ENCODE measurements around the gene CNTN1.

Gene CNTN1

DNA sequence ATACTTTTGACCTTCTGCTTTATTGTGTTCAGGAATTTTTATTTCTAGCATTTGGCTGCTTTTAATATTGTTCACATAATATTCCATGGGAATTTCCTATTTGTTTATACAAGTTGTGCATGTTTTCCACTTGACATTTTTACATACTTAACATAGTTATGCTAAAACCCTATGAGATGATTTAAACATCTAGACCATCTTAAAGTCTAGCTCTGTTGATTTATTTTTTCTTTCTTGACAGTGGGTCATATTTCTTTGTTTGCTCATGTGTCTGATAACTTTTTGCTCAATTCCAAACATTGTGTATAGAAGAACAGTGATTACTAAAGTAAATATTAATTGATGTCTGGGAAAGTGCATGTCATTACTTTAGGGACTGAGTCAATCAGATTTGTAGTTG, 293.8 kb downstream of the CNTN1 start:
- TF ChIP-seq TARDBP (IDR thresholded peaks at IDR 0.05) (no peak), ZNF384 (IDR thresholded peaks at IDR 0.05) (no peak), NFRKB (IDR thresholded peaks at IDR 0.05) (no peak), ARNT (IDR thresholded peaks at IDR 0.05) (no peak), L3MBTL2 (conservative IDR thresholded peaks at IDR 0.05) (no peak), FOXK2 (IDR thresholded peaks at IDR 0.05) (no peak)
- ChIA-PET POLR2A (no interaction called here), CTCF (no interaction called here)
- DNase-seq (ENCODE audit: extremely low spot score), result no peak

DNA sequence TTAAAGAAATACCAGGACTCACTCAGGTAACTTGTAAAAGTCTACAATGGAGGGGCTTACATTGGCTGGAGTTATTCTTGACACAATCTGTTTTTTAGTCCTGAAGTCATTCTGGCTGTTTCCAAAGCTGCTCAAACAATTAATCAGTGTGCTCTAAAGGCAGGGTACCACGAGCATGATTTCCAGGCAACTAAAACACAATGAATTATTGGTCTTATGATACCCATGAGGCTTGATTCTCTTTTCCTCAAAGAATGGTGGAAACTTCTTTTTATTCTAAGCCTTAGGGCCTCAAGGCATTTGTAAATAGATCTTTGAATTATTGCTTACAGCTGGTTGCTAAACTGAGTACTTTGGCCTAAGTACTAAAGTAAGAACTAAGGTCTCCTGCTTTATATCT, 296.1 kb downstream of the CNTN1 start:
- DNase-seq (ENCODE audit: extremely low spot score), result no peak
- ChIA-PET CTCF (no interaction called here), POLR2A (no interaction called here)
- TF ChIP-seq TARDBP (IDR thresholded peaks at IDR 0.05) (no peak), SP1 (IDR thresholded peaks at IDR 0.05) (no peak), SUZ12 (IDR thresholded peaks at IDR 0.05) (no peak), NFRKB (IDR thresholded peaks at IDR 0.05) (no peak), ELF4 (IDR thresholded peaks at IDR 0.05) (no peak), L3MBTL2 (conservative IDR thresholded peaks at IDR 0.05) (no peak), ZNF384 (IDR thresholded peaks at IDR 0.05) (no peak), FOXM1 (IDR thresholded peaks at IDR 0.05; ENCODE audit: borderline replicate concordance) (no peak), BHLHE40 (IDR thresholded peaks at IDR 0.05; ENCODE audit: borderline replicate concordance) (no peak)

DNA sequence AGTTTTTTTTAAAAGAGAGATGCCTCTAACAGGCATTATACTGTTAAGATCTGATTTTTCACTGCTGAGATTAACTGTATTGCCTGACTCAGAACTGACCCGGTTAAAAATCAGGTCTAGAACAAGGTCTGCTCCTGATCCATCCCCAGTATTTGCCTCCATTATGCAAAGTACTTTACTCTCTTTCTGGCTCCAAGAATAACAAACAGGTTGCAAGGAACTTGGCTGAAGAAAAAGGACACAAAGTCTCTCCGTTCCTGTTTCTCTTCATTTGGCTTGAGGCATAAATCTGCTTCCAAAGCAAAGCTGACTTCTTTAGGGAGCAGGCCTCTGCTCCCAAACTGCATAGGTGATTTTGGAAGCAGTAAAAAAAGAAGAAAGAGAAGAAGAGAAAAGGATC, 296.6 kb downstream of the CNTN1 start:
- no peak for TF ChIP-seq FOXA1 (IDR thresholded peaks at IDR 0.05)
- TF ChIP-seq NFRKB (IDR thresholded peaks at IDR 0.05), result no peak
- no peak for TF ChIP-seq ELF4 (IDR thresholded peaks at IDR 0.05)
- TF ChIP-seq FOXM1 (IDR thresholded peaks at IDR 0.05; ENCODE audit: borderline replicate concordance), result no peak
- no peak for TF ChIP-seq FOXK2 (IDR thresholded peaks at IDR 0.05)
- TF ChIP-seq SP1 (IDR thresholded peaks at IDR 0.05), result no peak
- TF ChIP-seq L3MBTL2 (conservative IDR thresholded peaks at IDR 0.05), result no peak

DNA sequence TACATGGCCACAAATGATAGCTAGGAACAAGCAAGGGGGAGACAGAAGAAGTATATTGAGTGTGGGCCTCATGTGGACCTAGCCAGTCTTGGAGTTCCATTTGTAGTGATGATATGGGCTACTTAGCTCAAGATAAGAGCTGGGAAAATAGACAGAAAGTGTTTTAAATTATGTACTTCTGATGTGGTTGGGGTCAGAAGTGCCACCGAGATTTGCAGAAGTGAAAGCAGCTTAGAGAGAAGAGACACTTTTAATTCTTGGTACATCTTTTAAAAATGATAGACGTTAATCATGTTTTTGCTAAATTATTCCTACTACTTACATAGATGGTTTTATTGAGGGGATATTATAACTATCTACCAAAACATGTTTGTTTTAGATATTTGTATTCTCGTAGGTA, 297.5 kb downstream of the CNTN1 start:
- ChIA-PET POLR2A (no interaction called here), CTCF (no interaction called here)
- no peak for DNase-seq (ENCODE audit: extremely low spot score)
- TF ChIP-seq, protein P1, sequence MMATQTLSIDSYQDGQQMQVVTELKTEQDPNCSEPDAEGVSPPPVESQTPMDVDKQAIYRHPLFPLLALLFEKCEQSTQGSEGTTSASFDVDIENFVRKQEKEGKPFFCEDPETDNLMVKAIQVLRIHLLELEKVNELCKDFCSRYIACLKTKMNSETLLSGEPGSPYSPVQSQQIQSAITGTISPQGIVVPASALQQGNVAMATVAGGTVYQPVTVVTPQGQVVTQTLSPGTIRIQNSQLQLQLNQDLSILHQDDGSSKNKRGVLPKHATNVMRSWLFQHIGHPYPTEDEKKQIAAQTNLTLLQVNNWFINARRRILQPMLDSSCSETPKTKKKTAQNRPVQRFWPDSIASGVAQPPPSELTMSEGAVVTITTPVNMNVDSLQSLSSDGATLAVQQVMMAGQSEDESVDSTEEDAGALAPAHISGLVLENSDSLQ (IDR thresholded peaks at IDR 0.05), result no peak
- no peak for TF ChIP-seq HDGF (IDR thresholded peaks at IDR 0.05; ENCODE audit: borderline replicate concordance)
- TF ChIP-seq BHLHE40 (IDR thresholded peaks at IDR 0.05; ENCODE audit: borderline replicate concordance), result no peak
- no peak for TF ChIP-seq L3MBTL2 (conservative IDR thresholded peaks at IDR 0.05)
- no peak for TF ChIP-seq NFRKB (IDR thresholded peaks at IDR 0.05)
- TF ChIP-seq SUZ12 (IDR thresholded peaks at IDR 0.05), result no peak
- TF ChIP-seq LEF1 (IDR thresholded peaks at IDR 0.05; ENCODE audit: borderline replicate concordance), result no peak
- no peak for TF ChIP-seq FOXM1 (IDR thresholded peaks at IDR 0.05; ENCODE audit: borderline replicate concordance)
- TF ChIP-seq SP1 (IDR thresholded peaks at IDR 0.05), result no peak
- no peak for TF ChIP-seq ELF4 (IDR thresholded peaks at IDR 0.05)
- no peak for TF ChIP-seq ZNF384 (IDR thresholded peaks at IDR 0.05)
- no peak for TF ChIP-seq CTBP1 (IDR thresholded peaks at IDR 0.05; ENCODE audit: borderline replicate concordance)
- no peak for TF ChIP-seq TARDBP (IDR thresholded peaks at IDR 0.05)
- no peak for TF ChIP-seq FOXA1 (IDR thresholded peaks at IDR 0.05)
- no peak for TF ChIP-seq FOXK2 (IDR thresholded peaks at IDR 0.05)
- no peak for TF ChIP-seq ARNT (IDR thresholded peaks at IDR 0.05)

More for the DNA sequence above, 296.6 kb downstream of the CNTN1 start:
- CTCF ChIA-PET, result no interaction called here
- POLR2A ChIA-PET, result no interaction called here
- DNase-seq (ENCODE audit: extremely low spot score), result no peak

DNA sequence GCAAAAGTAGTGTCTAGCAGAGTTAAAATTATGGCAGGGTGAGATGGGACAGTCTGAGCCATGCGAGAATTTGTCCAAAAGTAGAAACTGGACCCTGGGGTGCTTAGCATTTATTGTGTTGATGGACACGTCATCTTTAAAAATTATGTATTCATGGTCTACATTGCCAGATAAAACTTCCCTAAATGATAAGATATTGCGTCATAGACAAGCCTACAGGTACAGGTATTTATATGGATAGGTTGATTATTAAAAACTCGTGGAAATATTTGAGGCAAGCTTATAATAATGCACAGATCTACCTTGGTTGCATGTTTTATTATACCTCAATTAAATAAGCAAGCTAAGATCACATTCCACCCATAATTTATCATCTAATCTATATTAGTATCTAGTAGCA, 299.9 kb downstream of the CNTN1 start:
- POLR2A ChIA-PET, result no interaction called here
- CTCF ChIA-PET, result no interaction called here
- no peak for DNase-seq (ENCODE audit: extremely low spot score)
- TF ChIP-seq NFRKB (IDR thresholded peaks at IDR 0.05), result no peak
- no peak for TF ChIP-seq FOXM1 (IDR thresholded peaks at IDR 0.05; ENCODE audit: borderline replicate concordance)

DNA sequence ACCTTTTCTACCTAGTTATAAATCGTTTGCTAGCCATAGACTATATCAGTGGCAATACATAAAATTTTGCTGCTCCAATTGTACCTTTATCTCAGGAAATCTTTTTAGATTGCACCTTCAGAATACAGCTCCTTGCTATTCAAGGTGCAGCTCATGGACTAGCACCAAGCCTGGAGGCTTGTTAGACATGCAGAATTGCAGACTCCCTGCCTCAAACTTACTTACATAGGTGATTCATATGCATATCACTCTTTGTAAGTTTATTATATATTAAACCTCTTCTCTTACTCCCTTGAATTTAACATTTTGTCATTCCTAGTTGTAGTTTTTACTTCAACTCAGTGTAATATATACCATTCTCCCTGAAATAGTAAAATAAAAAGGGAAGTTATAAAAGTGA, 300.4 kb downstream of the CNTN1 start:
- ChIA-PET CTCF (no interaction called here), POLR2A (no interaction called here)
- TF ChIP-seq HDGF (IDR thresholded peaks at IDR 0.05; ENCODE audit: borderline replicate concordance) (no peak), FOXM1 (IDR thresholded peaks at IDR 0.05; ENCODE audit: borderline replicate concordance) (no peak), LEF1 (IDR thresholded peaks at IDR 0.05; ENCODE audit: borderline replicate concordance) (no peak), L3MBTL2 (conservative IDR thresholded peaks at IDR 0.05) (no peak), BHLHE40 (IDR thresholded peaks at IDR 0.05; ENCODE audit: borderline replicate concordance) (no peak), FOXK2 (IDR thresholded peaks at IDR 0.05) (no peak)
- no peak for DNase-seq (ENCODE audit: extremely low spot score)

DNA sequence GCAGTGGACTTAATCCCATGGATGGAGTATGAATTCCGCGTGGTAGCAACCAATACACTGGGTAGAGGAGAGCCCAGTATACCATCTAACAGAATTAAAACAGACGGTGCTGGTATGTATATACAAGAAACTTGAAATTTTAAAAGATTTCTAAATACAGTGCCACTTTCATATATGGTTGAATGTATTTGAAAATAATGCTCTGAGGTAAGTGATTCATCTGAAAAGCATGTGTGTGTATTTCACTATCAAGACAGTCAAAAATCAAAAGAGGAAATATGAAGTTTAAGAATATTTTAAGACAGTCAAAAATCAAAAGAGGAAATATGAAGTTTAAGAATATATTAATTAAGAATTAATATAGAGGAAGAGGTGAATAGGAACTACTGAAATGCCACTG, 300.9 kb downstream of the CNTN1 start:
- CTCF ChIA-PET, result no interaction called here
- POLR2A ChIA-PET, result no interaction called here
- TF ChIP-seq FOXM1 (IDR thresholded peaks at IDR 0.05; ENCODE audit: borderline replicate concordance) (no peak), ELF4 (IDR thresholded peaks at IDR 0.05) (no peak), HDGF (IDR thresholded peaks at IDR 0.05; ENCODE audit: borderline replicate concordance) (no peak), ZNF384 (IDR thresholded peaks at IDR 0.05) (no peak), CTBP1 (IDR thresholded peaks at IDR 0.05; ENCODE audit: borderline replicate concordance) (no peak), TARDBP (IDR thresholded peaks at IDR 0.05) (no peak), FOXA1 (IDR thresholded peaks at IDR 0.05) (no peak), ARNT (IDR thresholded peaks at IDR 0.05) (no peak), NFRKB (IDR thresholded peaks at IDR 0.05) (no peak), SP1 (IDR thresholded peaks at IDR 0.05) (no peak), LEF1 (IDR thresholded peaks at IDR 0.05; ENCODE audit: borderline replicate concordance) (no peak), SUZ12 (IDR thresholded peaks at IDR 0.05) (no peak), FOXK2 (IDR thresholded peaks at IDR 0.05) (no peak), L3MBTL2 (conservative IDR thresholded peaks at IDR 0.05) (no peak)
- TF ChIP-seq, protein P1 (IDR thresholded peaks at IDR 0.05), result no peak
- no peak for DNase-seq (ENCODE audit: extremely low spot score)

DNA sequence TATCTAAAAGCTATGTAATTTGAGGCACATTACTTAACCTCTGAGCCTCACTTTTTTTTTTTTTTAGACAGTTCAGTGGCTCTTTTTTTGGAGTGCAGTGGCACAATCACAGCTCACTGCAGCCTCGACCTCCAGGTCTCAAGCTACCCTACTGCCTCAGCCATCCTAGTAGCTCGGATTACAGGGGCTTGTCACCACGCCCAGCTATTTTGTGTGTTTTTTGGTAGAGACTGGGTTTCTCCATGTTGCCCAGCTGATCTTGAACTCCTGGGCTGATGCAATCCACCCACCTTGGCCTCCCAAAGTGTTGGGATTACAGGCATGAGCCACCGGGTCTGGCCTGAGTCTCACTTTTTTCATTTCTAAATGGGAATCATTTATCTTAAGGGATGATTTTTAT, 303.9 kb downstream of the CNTN1 start:
- no peak for DNase-seq (ENCODE audit: extremely low spot score)
- POLR2A ChIA-PET, result no interaction called here
- CTCF ChIA-PET, result no interaction called here
- TF ChIP-seq FOXA1 (IDR thresholded peaks at IDR 0.05) (no peak), LEF1 (IDR thresholded peaks at IDR 0.05; ENCODE audit: borderline replicate concordance) (no peak), SUZ12 (IDR thresholded peaks at IDR 0.05) (no peak), L3MBTL2 (conservative IDR thresholded peaks at IDR 0.05) (no peak), FOXM1 (IDR thresholded peaks at IDR 0.05; ENCODE audit: borderline replicate concordance) (no peak), ZNF384 (IDR thresholded peaks at IDR 0.05) (no peak), FOXK2 (IDR thresholded peaks at IDR 0.05) (no peak), ELF4 (IDR thresholded peaks at IDR 0.05) (no peak), NFRKB (IDR thresholded peaks at IDR 0.05) (no peak), TARDBP (IDR thresholded peaks at IDR 0.05) (no peak), ARNT (IDR thresholded peaks at IDR 0.05) (no peak), HDGF (IDR thresholded peaks at IDR 0.05; ENCODE audit: borderline replicate concordance) (no peak), CTBP1 (IDR thresholded peaks at IDR 0.05; ENCODE audit: borderline replicate concordance) (no peak), BHLHE40 (IDR thresholded peaks at IDR 0.05; ENCODE audit: borderline replicate concordance) (no peak), SP1 (IDR thresholded peaks at IDR 0.05) (no peak)
- TF ChIP-seq, protein P1 (IDR thresholded peaks at IDR 0.05), result no peak

Data from HEK293T (cell line).